Bronchial epithelial cell (primary cell): ENCODE measurements around the gene KLHDC10. TPM values are rescaled to one million over a fixed set of nuclear protein-coding genes. Genes with fewer than 3 reads are reported as not detected.
"Not testable (repeated sequence)": the region's sequence is repeated elsewhere in the genome, so short reads cannot be mapped to it uniquely, and the experiment has no call there.

Experiments
- DNase-seq: peaks from one replicate; pipeline ENCODE4 v3.0.0-alpha.2; 2010; ENCODE audit warnings: low read depth
- FAIRE-seq: peaks from 2 replicates; lab custom pipeline; 2011; peaks lifted over from hg19 to GRCh38; lab: Jason Lieb, UNC
- H3K27me3 ChIP-seq: 2 replicates; pipeline ENCODE4 v1.5.1; 2011; ENCODE audit warnings: low read length; ENCODE audit not compliant: control insufficient read depth, insufficient read depth
- H3K36me3 ChIP-seq: 2 replicates; pipeline ENCODE4 v1.5.1; 2011; ENCODE audit warnings: low read length; ENCODE audit not compliant: control insufficient read depth, insufficient read depth
- H3K4me3 ChIP-seq: 2 replicates; pipeline ENCODE4 v1.5.1; 2011; ENCODE audit warnings: mild to moderate bottlenecking, low read depth, low read length, control low read depth
- total RNA-seq: library from RNA; depleted of rRNA; stranded (reverse); fragments of >200 nt; gene quantifications from 2 replicates; pipeline ENCODE4 v1.2.1, GENCODE V29; 2014
- TF ChIP-seq, protein P1 (sequence below): IDR thresholded peaks from 2 replicates; pipeline ENCODE4 v1.5.1; 2011; ENCODE audit warnings: mild to moderate bottlenecking, moderate library complexity, low read length, control low read depth, inconsistent platforms; ENCODE audit not compliant: insufficient read depth, severe bottlenecking

The KLHDC10 gene
- total RNA-seq, 1 donor from 2014 or later = 21.3 TPM

GRCh38 chr7:130062246-130062645 lies 8.1 kb upstream of the KLHDC10 start:
- no peaks in the 10 kb centered on the region for H3K36me3 ChIP-seq
- no peak for DNase-seq
- H3K4me3 ChIP-seq = no peak overlapping the region
- no peak for FAIRE-seq
- TF ChIP-seq, protein P1, sequence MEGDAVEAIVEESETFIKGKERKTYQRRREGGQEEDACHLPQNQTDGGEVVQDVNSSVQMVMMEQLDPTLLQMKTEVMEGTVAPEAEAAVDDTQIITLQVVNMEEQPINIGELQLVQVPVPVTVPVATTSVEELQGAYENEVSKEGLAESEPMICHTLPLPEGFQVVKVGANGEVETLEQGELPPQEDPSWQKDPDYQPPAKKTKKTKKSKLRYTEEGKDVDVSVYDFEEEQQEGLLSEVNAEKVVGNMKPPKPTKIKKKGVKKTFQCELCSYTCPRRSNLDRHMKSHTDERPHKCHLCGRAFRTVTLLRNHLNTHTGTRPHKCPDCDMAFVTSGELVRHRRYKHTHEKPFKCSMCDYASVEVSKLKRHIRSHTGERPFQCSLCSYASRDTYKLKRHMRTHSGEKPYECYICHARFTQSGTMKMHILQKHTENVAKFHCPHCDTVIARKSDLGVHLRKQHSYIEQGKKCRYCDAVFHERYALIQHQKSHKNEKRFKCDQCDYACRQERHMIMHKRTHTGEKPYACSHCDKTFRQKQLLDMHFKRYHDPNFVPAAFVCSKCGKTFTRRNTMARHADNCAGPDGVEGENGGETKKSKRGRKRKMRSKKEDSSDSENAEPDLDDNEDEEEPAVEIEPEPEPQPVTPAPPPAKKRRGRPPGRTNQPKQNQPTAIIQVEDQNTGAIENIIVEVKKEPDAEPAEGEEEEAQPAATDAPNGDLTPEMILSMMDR = no peak
- H3K27me3 ChIP-seq = no peaks in the 10 kb centered on the region

DNA sequence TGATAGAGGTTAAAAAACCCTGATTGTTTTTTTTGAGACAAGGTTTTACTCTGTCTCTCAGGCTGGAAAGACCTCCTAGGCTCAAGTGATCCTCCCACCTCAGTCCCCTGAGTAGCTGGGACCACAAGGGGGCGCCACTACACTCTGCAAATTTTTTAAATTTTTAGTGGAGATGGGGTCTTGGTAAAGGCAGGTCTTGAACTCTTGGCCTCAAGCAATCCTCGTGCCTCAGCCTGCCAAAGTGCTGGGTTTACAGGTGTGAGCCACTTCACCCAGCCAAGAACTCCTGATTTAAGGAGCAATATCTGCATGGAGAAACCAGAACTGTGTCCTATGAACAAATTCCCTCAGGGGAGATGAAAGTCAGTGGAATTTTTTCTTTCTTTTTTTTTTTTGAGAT lies 7.3 kb upstream of the KLHDC10 start:
- no peak overlapping the region for H3K4me3 ChIP-seq
- H3K27me3 ChIP-seq = no peaks in the 10 kb centered on the region
- no peak for DNase-seq
- TF ChIP-seq, protein P1 = peak; percentile 68
- no peak for FAIRE-seq
- H3K36me3 ChIP-seq = no peaks in the 10 kb centered on the region

DNA sequence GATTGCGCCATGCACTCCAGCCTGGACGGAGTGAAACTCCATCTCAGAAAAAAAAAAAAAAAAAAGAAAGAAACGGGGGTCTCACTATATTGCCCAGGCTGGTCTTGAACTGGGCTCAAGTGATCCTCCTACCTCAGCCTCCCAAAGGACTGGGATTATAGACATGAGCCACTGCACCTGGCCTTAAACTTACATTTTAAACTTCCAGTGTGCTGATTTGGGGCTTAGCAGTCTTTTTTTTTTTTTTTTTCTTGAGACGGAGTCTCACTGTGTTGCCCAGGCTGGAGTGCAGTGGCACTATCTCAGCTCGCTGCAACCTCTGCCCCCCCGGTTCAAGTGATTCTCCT lies 5.8 kb upstream of the KLHDC10 start:
- not testable (repeated sequence) for FAIRE-seq, H3K4me3 ChIP-seq, DNase-seq, H3K36me3 ChIP-seq, H3K27me3 ChIP-seq

DNA sequence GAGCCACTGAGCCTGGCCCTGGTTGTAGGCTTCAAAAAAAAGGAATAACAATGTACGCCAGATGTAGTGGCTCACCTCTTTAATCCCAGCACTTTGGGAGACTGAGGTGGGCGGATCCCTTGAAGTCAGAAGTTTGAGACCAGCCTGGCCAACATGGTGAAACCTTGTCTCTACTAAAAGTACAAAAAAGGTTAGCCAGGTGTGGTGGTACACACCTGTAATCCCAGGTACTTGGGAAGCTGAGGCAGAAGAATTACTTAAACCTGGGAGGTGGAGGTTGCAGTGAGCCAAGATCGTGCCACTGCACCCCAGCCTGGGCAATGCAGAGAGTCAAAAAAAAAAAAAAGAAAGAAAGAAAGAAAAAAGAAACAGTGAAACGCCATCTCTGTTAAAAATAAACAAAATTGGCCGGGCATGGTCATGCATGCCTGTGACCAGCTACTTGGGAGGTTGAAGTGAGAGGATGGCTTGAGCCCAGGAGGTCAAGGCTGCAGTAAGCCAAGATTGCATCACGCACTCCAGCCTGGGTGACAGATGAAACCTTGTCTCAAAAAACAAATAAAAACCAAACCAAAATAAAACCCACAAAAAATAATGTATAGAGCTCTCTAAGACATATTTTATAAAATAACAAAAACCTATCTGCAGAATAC lies 4.7 kb upstream of the KLHDC10 start:
- H3K36me3 ChIP-seq = no peaks in the 10 kb centered on the region
- DNase-seq = no peak
- H3K4me3 ChIP-seq = no peak overlapping the region
- no peak for FAIRE-seq
- no peaks in the 10 kb centered on the region for H3K27me3 ChIP-seq
- TF ChIP-seq, protein P1 = no peak

- peak overlapping the region; percentile 67 for H3K4me3 ChIP-seq
- no peaks in the 10 kb centered on the region for H3K27me3 ChIP-seq
- H3K36me3 ChIP-seq = no peaks in the 10 kb centered on the region
- TF ChIP-seq, protein P1 = no peak
- FAIRE-seq = no peak
- DNase-seq = no peak
Measured at GRCh38 chr7:130069179-130069977, 956 bp upstream of the KLHDC10 start.

- no peaks in the 10 kb centered on the region for H3K27me3 ChIP-seq
- no peak for FAIRE-seq
- H3K4me3 ChIP-seq = peak overlapping the region; percentile 62
Measured at GRCh38 chr7:130070861-130071622, 708 bp downstream of the KLHDC10 start.

More at GRCh38 chr7:130070861-130071622, 708 bp downstream of the KLHDC10 start:
- H3K36me3 ChIP-seq = no peaks in the 10 kb centered on the region
- DNase-seq = peak; percentile 37
- TF ChIP-seq, protein P1 = no peak
